HG03039 (cell line): ENCODE measurements around the gene KCND3.
"Not testable (repeated sequence)": the region's sequence is repeated elsewhere in the genome, so short reads cannot be mapped to it uniquely, and the experiment has no call there.

Source experiments
- ATAC-seq: cut with Tn5 transposase; IDR thresholded peaks from one replicate; pipeline ENCODE4 v1.9.1; 2021; ENCODE audit warnings: mild to moderate bottlenecking, moderate library complexity; ENCODE audit not compliant: unreplicated experiment

The KCND3 gene

GRCh38 chr1:111818546-111818945 is 170.9 kb downstream of the KCND3 start:
- ATAC-seq: no peak

DNA sequence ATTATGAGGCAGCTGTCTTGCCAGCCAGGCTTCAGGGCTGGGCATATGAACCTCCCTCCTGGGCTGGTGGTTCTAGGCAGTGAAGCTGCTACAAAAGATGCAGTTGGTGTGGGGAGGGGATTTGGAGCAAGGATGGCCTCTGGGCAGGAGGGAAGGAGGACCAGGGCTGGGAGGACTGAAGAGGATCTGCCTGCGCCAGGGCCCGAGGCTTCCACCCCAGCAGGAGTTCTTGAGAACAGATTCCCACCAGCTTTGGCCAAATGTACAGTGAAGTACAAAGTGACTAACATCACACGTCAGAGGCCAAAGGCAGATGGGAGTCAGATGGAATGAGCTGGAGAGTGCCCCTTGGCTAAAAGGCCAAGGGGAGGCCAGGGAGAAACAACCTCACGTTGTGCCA is 171.4 kb downstream of the KCND3 start:
- ATAC-seq: no peak

GRCh38 chr1:111814642-111815041 is 174.8 kb downstream of the KCND3 start:
- no peak for ATAC-seq

GRCh38 chr1:111814305-111814628 is 175.2 kb downstream of the KCND3 start:
- ATAC-seq: no peak

DNA sequence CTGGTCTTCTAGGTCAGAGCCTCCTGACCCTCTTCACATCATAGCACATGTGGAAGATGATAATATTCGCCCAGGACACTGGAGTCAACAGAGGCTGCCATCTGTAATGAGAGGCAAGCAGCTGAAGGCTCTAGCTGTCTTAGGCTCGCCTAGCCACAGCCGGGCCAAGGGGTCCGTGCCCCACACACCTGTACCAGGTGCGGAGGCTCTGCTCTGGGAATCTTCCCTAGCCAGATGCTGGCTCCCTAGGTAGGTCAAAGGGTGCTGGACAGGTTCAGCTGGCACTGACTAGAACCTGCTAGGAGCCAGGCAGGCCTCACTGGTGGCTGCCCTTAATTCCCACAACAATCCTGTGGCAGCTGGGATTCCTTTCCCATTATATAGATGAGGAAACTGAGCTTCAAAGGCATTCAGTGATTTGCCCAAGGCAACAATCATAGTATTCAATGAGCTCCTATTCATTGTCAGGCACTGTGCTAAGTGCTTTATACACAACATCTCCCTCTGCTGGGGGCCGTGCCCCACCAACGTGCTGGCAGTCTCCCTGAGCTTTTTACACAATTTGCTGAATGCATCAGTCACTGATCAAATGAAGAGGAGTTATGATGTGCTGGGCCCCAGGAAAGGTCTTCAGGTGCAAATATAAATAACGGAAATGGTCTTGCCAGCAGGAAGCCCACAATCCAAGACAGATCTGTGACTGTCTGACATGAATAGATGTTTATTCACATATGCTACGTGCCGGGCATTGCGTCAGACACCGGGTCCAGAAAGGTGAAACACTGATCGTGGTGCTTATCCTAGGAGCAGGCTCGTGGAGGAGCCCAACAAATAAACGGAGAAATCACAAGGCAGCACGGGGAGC is 175.8 kb downstream of the KCND3 start:
- ATAC-seq: no peak

DNA sequence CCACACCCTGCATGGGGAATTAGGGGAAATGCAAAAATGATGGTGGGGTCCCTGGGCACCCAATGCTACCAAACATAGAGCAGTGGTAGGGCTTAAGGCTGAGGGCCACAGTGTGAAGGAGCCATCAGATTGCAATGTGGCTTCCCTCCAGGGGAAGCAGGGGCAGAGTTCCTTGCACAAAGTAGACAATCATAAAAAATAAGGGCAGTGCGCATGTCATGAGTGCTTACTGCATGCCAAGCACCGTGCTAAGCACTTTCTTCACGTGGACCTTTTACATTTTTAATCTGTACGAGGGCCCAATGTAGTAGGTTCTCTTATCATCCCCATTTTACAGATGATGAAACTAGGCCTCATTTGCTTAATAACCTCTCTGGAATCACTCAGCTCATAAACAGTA is 177.2 kb downstream of the KCND3 start:
- no peak for ATAC-seq

- no peak for ATAC-seq
These were observed 177.6 kb downstream of the KCND3 start for GRCh38 chr1:111811891-111812290.

- ATAC-seq: no peak
These were observed 184.2 kb downstream of the KCND3 start for GRCh38 chr1:111805251-111805650.

GRCh38 chr1:111804776-111805175 is 184.7 kb downstream of the KCND3 start:
- no peak for ATAC-seq

GRCh38 chr1:111803951-111804350 is 185.5 kb downstream of the KCND3 start:
- ATAC-seq: no peak

DNA sequence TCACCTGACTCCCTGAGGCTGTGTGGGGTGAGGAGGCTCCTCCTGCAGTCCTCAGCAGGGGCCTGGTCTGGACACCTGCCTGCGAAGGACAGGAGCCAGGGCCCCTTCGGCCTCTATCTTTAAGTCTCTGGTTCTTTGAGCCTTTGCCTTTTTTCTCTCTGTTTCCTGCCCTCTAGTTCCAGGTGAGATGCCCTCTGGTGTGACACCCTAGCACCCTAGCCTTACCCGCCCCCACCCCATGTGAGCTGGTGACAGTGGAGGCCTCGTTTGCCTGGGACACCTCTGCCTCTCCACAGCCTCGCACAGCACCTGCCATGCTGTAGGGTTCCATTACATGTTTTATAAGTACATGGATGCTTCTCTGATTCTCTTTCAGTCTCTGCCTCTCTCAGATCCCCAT is 186.5 kb downstream of the KCND3 start:
- ATAC-seq: no peak

GRCh38 chr1:111802110-111802509 is 187.4 kb downstream of the KCND3 start:
- ATAC-seq: no peak

- ATAC-seq: no peak
These were observed 188.2 kb downstream of the KCND3 start for GRCh38 chr1:111801071-111801850.

GRCh38 chr1:111799722-111800121 is 189.7 kb downstream of the KCND3 start:
- not testable (repeated sequence) for ATAC-seq

DNA sequence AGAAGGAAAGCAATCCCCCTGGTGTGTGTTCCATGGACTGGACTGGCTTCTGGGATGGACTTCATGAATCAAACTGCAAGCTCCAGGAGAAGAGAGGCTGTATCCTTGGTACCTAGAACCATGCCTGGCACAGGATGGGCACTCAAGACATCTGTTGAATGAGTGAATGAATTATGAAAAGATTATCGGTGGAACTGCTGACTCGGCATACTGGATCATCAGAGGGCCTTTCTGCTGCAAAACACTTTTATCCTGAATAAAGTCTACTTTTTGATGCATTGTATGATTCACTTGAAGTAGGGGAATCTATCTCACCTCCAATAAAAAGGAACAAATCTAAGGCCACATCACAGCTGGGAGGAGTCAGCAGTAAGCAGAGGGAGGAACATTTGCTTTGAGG is 190.9 kb downstream of the KCND3 start:
- no peak for ATAC-seq

- no peak for ATAC-seq
These were observed 194.1 kb downstream of the KCND3 start for GRCh38 chr1:111795401-111795800.

DNA sequence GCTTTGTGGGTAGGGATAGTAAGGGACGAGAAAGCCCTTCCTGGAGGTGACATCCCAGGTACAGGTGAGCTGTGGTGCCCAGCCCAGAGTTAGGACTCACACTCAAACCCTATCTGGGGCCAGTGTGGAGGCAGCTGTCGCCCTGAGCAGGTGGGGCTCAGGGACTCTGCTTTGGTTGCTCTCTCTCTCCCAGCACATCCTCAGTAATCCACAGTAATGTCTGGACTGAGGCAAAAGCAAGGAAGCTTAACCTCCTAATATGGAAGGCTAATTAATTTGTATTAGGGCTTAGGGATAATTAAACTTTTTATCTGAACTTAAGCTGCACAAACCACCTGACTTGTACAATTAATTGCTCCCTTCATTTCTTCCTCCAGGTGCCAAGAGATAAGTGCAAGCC is 195.5 kb downstream of the KCND3 start:
- ATAC-seq: no peak

GRCh38 chr1:111792249-111792648 is 197.2 kb downstream of the KCND3 start:
- ATAC-seq: no peak

DNA sequence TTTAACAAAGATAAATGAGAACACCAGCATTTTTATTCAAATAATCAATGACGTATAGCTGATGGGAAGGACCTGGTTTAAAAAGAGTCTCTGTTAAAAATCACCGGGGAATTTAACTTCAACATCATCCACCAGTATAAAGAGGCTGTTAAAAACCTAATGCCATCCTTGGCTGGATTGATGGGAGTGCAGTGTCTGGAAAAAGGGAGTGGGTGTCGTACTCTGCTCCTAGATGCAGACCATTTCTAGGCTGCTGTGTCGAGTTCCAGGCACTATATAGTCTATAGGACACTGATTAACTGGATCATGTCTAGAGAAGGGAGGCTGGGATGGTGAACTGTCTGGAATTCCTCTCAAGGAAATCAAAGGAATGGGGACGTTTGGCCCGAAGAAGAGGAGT is 197.7 kb downstream of the KCND3 start:
- ATAC-seq: no peak

DNA sequence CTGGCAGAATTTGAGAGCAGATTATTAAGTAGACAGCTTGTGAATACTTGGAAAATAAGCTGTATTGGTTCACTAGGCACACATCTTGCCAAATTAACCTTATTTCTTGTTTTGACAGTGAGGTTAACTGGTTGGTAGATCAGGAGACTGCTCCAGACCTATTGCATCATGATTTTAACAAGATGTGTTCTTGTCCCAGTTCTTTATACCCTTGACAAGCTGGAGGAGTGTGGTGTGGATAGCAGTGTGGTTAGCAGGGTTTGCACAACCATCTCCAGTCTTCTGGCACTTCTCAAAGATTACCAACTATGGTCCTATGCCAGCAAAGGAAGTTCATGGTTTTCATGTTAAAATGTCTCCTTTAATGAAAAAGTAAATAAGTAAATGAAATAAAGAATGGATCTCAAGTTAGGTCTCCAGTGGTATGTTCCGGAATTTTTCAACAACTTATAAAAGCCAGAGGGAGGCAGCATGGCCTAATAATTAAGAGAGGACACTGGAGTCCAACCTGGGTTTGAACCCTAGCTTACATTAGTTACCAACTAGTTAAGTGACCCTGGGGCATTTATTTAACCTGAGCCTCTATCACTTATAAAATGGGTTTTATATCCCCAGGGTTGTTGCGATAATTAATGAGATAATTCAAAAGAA is 199.7 kb downstream of the KCND3 start:
- ATAC-seq: no peak

DNA sequence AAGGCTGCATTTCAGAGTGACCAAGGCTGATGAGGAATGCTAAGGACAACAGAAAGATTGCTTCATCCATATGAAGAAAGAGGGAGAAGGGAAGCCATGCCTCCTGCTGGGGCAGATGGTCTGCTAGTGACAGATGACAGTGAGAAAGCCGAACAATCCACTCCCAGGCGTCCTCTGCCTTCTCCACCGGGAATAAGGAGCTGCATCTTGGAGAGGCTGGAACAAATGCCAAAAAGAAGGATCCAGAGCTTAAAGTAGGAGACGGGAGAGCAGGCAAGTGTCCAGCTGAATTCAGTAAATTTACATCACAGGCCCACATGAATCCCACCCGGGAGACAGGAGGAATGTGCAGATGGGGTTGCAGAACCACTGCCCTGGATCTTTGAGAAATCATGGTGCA is 200.3 kb downstream of the KCND3 start:
- ATAC-seq: no peak

DNA sequence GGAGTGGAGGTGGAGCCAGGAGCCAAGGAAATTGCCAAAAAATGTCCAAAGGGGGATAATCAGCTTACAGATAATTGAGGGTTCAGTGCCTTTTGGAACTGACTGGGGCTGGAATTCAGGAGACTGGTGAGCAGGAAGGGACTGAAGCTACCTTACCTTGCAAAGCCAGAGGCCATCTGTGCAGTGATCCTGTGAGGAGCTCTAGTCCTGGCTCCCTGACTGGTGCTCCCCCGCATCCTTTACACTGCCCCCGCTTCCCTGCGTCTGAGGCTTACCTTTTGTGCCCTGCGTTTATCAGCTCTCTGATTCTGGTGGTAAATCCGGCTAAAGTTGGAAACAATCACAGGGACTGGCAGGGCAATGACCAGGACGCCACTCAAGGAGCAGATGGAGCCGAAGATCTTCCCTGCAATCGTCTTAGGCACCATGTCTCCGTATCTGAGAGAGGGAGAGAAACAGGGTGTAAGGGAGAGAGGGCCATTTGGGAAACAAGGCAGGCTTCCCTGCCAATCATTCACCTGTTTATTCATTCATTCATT is 202.7 kb downstream of the KCND3 start:
- no peak for ATAC-seq
